Measurements from ENCODE around the gene AP1S1. TPM values are rescaled to one million over a fixed set of nuclear protein-coding genes. Genes with fewer than 3 reads are reported as not detected.
A peak's percentile ranks its signal among the peaks of the same experiment; 100 is the strongest.

AP1S1 gene
- polyA plus RNA-seq, 1 donor (not counting 4 experiments of a cell fraction or from before 2014, with no cell fraction given) = 279 TPM

DNA sequence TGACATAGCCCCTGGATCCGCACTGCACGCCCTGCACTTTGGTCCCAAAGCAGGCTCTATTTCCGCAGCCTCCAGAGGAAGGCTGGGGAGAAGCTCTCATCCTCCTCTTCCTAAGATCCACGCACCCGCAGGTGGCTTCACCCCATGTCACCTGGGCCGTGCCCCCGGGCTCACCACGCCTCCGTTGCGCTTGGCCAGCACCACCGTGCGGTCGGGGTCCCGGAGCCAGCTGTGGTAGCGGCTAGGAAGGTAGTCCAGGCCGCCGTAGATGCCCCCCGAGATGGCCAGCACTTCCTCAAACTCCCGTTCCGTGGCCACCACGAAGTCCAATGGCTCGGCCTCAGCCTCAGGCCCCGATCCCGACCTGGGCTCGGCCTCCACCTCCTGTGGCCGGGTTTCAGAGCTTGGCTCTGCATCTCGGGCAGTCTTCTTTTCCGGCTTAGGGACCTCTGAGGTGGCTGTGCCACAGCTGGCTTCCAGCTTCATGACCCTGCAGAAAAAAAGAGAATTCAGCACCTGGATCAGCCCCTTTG is 20.1 kb downstream of the AP1S1 start:
- peak overlapping the region; percentile 58 for H3K4me2 ChIP-seq (ENCODE audit: control insufficient read depth, extremely low read depth, insufficient read depth, low read depth, low read length)

GRCh38 chr7:101175664-101176063 is 21.4 kb downstream of the AP1S1 start:
- Histone ChIP-seq H3K27ac (ENCODE audit: control insufficient read depth, insufficient read depth, low read length) (no peak overlapping the region), H3K9me3 (ENCODE audit: control insufficient read depth, low read depth, low read length) (no peaks in the 10 kb centered on the region), H3K4me2 (ENCODE audit: control insufficient read depth, extremely low read depth, insufficient read depth, low read depth, low read length) (no peak overlapping the region), H3K27me3 (ENCODE audit: control insufficient read depth, extremely low read depth, insufficient read depth, low read length) (peaks cover 88% of the 10 kb centered on the region), H4K20me1 (ENCODE audit: control insufficient read depth, extremely low read depth, insufficient read depth, low read length) (no peaks in the 10 kb centered on the region), H2AFZ (ENCODE audit: control insufficient read depth, low read length) (no peak overlapping the region), H3K36me3 (ENCODE audit: control insufficient read depth in 2 of 2, extremely low read depth in 1 of 2, insufficient read depth in 2 of 2, low read length in 2 of 2) (no peaks in the 10 kb centered on the region), H3K79me2 (ENCODE audit: control insufficient read depth, insufficient read depth, low read length) (no peaks in the 10 kb centered on the region), H3K4me3 (ENCODE audit: control insufficient read depth in 2 of 3, extremely low read depth in 1 of 3, insufficient read depth in 2 of 3, low read depth in 1 of 3, low read length in 3 of 3) (no peak overlapping the region), H3K9ac (ENCODE audit: control insufficient read depth, extremely low read depth, insufficient read depth, low read length) (no peak overlapping the region), H3K4me1 (ENCODE audit: control insufficient read depth, extremely low read depth, insufficient read depth, low read length) (peaks cover 9% of the 10 kb centered on the region), H3K9me1 (ENCODE audit: control insufficient read depth, extremely low read depth, insufficient read depth, low read length) (no peaks in the 10 kb centered on the region)
- dilution Hi-C loops (cut with MboI; ENCODE audit: extremely low pct_ligation_motif_present, low sequenced_read_pairs) = no loop called here
- TF ChIP-seq CTCF (optimal IDR thresholded peaks at IDR 0.05 in 1 of 3, IDR thresholded peaks at IDR 0.05 in 1 of 3, conservative IDR thresholded peaks at IDR 0.05 in 1 of 3; ENCODE audit: extremely low read depth in 1 of 3, insufficient read depth in 2 of 3, low read length in 3 of 3) (no peak), EZH2 (IDR thresholded peaks at IDR 0.05; ENCODE audit: low read length) (no peak)
- DNase-seq (ENCODE audit: low read depth, low spot score) (no peak), FAIRE-seq (no peak)

More for the DNA sequence above, 20.1 kb downstream of the AP1S1 start:
- Histone ChIP-seq H3K27me3 (ENCODE audit: control insufficient read depth, extremely low read depth, insufficient read depth, low read length) (peaks cover 88% of the 10 kb centered on the region), H3K4me1 (ENCODE audit: control insufficient read depth, extremely low read depth, insufficient read depth, low read length) (peaks cover 13% of the 10 kb centered on the region), H2AFZ (ENCODE audit: control insufficient read depth, low read length) (no peak overlapping the region), H3K9ac (ENCODE audit: control insufficient read depth, extremely low read depth, insufficient read depth, low read length) (no peak overlapping the region), H3K9me3 (ENCODE audit: control insufficient read depth, low read depth, low read length) (no peaks in the 10 kb centered on the region), H3K4me3 (ENCODE audit: control insufficient read depth in 2 of 3, extremely low read depth in 1 of 3, insufficient read depth in 2 of 3, low read depth in 1 of 3, low read length in 3 of 3) (peak overlapping the region in 1 of 3 experiments; percentile 7), H3K36me3 (ENCODE audit: control insufficient read depth in 2 of 2, extremely low read depth in 1 of 2, insufficient read depth in 2 of 2, low read length in 2 of 2) (no peaks in the 10 kb centered on the region), H4K20me1 (ENCODE audit: control insufficient read depth, extremely low read depth, insufficient read depth, low read length) (no peaks in the 10 kb centered on the region), H3K9me1 (ENCODE audit: control insufficient read depth, extremely low read depth, insufficient read depth, low read length) (no peaks in the 10 kb centered on the region), H3K27ac (ENCODE audit: control insufficient read depth, insufficient read depth, low read length) (no peak overlapping the region), H3K79me2 (ENCODE audit: control insufficient read depth, insufficient read depth, low read length) (no peaks in the 10 kb centered on the region)
- no peak for TF ChIP-seq CTCF (optimal IDR thresholded peaks at IDR 0.05 in 1 of 3, IDR thresholded peaks at IDR 0.05 in 1 of 3, conservative IDR thresholded peaks at IDR 0.05 in 1 of 3; ENCODE audit: extremely low read depth in 1 of 3, insufficient read depth in 2 of 3, low read length in 3 of 3)
- peak; percentile 58 for TF ChIP-seq EZH2 (IDR thresholded peaks at IDR 0.05; ENCODE audit: low read length)
- DNase-seq (ENCODE audit: low read depth, low spot score) (no peak), FAIRE-seq (no peak)
- dilution Hi-C loops (cut with MboI; ENCODE audit: extremely low pct_ligation_motif_present, low sequenced_read_pairs) = no loop called here

Data from keratinocyte (primary cell).